GM12873 (cell line): Measurements from ENCODE around the gene EVI2B.

Experiments
- TF ChIP-seq, protein P1 (sequence below): IDR thresholded peaks from 2 replicates; pipeline ENCODE4 v1.5.1; 2012; ENCODE audit warnings: low read depth, mild to moderate bottlenecking, moderate library complexity, low read length, control low read depth; ENCODE audit not compliant: insufficient read depth; ENCODE audit errors: missing control alignments

The EVI2B gene

GRCh38 chr17:31308372-31309334 is 5.2 kb downstream of the EVI2B start:
- TF ChIP-seq, protein P1, sequence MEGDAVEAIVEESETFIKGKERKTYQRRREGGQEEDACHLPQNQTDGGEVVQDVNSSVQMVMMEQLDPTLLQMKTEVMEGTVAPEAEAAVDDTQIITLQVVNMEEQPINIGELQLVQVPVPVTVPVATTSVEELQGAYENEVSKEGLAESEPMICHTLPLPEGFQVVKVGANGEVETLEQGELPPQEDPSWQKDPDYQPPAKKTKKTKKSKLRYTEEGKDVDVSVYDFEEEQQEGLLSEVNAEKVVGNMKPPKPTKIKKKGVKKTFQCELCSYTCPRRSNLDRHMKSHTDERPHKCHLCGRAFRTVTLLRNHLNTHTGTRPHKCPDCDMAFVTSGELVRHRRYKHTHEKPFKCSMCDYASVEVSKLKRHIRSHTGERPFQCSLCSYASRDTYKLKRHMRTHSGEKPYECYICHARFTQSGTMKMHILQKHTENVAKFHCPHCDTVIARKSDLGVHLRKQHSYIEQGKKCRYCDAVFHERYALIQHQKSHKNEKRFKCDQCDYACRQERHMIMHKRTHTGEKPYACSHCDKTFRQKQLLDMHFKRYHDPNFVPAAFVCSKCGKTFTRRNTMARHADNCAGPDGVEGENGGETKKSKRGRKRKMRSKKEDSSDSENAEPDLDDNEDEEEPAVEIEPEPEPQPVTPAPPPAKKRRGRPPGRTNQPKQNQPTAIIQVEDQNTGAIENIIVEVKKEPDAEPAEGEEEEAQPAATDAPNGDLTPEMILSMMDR: no peak

DNA sequence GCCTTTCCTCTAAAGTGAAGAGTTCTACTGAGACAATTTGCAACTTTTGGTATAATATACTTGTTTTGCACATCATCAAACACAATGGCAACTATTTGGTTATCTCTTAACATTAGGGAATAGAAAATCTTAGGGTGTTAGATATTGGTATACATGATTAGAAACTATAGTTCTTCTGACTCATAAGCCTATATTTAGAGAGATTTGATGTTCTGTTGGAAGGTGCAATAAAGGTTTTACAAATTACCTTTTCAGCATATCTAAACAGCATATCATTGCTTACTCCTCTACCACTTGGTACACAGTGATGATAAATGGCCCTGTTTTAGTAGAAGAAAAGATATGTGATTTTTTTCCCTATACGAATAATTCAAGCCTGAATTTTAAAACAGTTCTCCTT is 6.2 kb downstream of the EVI2B start:
- TF ChIP-seq, protein P1: no peak

GRCh38 chr17:31299624-31300023 is 14.2 kb downstream of the EVI2B start:
- TF ChIP-seq, protein P1: no peak

DNA sequence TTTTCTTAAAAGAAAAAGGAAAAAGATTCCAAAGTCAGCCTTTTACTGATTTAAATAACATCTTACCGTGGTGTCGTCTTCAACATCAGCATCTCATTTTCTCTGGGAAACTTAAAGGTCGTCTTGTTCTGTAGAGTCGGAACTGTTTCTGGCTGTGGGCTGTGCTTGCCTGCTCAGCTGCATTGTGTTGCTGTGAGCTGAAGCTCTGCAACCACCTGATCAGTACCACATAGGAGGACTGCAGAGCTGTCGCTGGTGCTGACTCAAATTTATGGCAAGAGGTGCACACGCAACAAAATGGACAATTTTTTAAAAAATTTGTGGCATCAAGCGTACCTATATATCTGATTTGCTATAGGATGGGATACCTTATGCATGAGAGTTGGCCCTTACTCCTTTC is 16.8 kb downstream of the EVI2B start, which contains the start of gene OMG:
Gene OMG, minus strand, starts transcription at position 150 of the 400 bp plus-strand sequence. CDS start 908 bp downstream, outside the sequence.
- TF ChIP-seq, protein P1: no peak

- TF ChIP-seq, protein P1: no peak
Observed at GRCh38 chr17:31296142-31296541, 17.7 kb downstream of the EVI2B start.

DNA sequence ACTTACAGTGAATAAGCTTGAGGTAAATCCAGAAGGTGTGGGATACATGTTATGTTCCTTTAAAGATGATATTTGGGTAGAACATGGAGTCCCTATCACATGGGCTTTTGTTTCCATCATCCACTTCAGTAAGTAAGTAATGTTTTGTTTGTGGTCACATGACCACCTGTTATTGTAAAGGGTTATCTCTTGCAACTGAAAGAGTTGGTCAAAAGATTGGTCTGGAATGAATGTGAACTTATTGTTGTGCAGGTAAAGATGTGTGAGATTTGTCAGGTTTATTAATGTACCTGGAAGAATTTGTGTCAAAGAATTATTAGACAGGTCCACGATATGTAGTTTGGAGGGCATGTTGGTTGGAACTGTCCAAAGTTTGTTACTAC is 18.4 kb downstream of the EVI2B start:
- TF ChIP-seq, protein P1: no peak

DNA sequence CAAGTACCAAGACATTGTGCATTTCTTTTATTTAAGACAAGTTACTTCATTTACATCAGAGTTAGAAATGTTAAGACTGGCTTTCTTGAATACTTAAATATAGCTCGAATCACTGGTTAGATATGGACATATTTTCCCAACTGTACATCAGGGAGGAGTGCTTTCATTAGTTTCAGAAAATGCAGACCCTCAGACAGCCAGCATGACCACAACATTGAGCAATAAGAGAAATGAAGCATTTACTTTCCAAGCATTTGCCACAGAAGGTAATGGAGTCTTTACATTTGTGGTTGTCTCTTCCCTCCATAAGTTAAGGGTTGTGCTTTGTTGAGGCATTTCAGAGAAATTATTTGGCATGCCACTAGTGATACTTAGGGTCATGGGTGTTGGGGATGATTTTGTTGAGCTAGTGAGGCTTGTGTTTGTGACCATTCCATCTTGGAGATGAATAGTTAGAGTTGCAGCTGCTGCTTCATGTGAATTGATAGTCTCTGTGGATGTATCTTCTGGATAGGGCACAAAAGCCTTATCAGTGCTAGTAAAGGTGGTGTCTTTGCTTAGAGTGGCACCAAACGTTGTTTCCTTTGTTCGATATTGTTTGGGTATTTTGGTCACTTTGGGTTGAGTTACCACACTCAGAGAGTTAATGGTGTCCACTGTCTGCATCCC is 18.9 kb downstream of the EVI2B start:
- TF ChIP-seq, protein P1: no peak
